Measurements from ENCODE around the gene MYH15.
"Not testable (repeated sequence)": the region's sequence is repeated elsewhere in the genome, so short reads cannot be mapped to it uniquely, and the experiment has no call there.

Gene MYH15

DNA sequence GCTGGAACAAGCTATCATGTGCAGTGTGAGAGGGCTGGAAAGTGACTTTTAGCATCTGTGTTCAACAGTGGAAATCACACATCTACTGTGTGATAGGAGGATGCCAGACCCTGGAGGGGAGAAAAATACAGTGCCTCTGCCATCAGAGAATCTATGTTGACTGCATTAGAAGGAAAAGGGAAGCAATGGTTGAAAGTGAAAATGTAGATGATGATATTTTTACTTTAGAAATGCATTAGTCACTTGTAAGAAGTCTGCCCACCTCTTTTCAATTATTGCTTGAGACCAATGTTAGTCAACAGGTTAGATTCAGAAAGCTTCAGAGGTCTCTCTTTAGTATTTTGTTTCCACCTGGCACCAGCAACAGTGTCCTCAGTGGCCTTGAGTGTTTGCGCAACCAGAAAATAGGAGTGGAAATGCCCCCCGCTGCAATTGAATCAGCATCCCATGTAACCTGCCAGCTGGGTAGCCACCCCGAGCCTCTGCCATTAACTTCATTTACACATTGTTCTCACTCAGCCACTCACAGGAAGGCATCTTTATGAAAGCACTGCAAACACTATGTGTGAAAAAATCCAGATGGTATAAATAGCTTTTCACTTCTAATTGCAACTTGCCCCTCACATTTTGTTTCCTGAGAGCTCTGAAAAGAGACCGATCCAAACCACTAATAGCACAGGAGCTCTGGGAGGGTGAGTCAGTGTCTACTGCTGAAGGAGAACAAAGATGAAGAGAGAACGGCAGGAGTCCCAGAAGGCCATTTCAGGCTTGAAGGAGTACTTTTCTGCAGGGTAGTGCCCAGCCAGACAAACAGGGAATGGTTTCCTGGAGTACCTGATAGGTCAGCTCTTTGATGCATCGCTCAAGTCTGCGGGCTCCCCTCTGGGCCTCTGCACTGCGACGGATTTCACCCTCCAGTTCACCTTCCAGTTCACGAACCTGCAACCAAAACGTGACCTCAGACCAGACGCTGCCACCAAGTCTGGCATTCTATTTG lies 122.0 kb downstream of the MYH15 start:
- DNase-seq (ENCODE audit: low spot score) = no peak

DNA sequence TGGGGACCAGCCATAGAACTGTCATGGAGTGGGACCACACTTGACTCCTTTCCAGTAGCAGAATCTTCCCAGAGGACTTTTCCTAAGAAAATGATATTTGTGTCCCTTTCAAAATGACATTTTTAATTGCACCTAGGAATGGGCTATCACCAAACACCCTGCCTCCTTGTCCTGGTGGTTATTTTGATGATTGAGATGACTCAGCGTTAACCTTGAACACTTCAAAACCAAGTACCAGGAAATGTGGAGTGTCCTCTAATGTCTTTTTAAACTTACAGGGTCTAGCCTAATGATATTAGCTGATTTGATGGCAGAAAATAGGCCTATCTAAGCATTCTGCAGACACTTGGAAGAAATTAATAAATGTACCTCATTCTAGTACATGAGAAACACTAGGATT lies 123.3 kb downstream of the MYH15 start:
- no peak for DNase-seq (ENCODE audit: low spot score)

DNA sequence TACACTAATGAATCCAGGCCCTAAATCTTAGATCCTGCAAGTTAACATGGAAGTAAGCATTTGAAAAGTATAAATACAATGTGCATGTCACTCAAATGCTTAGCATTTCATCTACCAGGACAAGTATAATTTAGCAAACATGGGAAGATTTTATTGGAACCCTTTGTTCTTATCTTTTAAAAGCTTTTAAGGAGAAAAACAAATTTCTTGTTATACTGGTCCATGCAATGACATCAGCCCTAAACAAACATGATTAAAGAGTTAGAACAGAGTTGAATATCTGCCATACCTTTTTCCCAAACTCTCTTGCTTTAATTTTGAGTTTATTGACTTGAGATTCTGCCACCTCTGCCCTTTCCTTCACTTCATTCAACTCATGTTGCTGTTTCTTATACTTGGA lies 127.1 kb downstream of the MYH15 start:
- no peak for DNase-seq (ENCODE audit: low spot score)

DNA sequence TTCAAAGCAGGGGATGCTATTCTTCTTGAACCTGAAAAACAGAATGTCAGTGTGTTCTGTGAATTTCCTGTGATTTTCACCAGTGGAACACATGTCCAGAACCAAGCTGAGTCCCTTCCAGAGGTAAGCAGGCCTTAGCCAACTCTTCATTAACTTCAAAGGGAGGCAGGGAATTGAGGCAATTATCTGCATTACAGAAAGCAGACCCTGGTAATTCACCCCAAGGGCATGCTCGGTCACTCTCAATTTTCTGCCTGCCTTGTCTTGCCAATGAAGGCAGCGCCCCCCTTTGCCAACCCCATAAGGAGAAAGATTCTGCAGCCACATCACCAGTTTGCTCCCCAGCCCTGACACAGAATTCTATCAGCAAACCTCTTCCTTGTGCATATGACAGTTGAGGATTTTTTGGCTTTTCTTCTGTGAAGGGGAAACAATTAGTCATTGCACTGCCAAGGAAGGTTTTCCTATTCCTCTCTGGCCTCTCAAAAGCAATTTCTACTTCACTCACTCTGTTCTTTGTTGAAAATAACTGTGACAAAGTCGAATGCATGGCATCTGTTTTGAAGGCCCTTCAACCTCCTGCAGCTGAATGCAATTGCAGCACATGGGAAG lies 128.8 kb downstream of the MYH15 start:
- DNase-seq (ENCODE audit: low spot score) = no peak

DNA sequence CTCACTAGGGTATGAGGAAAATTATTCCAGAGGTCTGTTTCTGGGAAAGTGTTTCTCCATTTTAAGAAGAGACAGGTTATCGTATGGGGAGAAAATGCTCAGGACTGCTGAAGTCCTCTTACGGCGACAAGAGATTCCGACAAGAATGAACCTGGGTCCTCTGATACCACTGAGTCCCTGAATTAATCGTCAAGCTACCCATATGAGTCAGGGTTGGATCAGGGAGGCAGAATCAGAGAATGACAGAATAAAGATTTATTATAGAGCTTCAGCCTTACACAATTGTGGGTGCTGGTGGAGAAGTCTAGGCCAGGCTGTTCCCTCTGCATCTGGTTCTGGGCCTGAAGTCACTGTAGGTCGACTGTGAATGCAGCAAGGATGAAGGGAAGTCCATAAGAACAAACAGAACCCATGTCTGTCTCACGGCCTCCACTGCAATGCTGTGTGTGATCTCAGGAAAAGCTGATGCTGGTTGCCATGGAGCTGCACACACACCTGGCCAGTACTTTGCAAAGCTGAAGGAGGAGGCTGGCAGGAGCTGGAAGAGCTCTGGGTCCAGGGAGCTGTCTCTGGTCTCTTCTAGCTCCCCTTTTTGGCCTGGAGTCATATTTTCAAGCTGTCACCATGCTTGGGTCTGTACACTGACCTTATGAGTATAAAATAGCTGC lies 130.1 kb downstream of the MYH15 start:
- DNase-seq (ENCODE audit: low spot score) = no peak

DNA sequence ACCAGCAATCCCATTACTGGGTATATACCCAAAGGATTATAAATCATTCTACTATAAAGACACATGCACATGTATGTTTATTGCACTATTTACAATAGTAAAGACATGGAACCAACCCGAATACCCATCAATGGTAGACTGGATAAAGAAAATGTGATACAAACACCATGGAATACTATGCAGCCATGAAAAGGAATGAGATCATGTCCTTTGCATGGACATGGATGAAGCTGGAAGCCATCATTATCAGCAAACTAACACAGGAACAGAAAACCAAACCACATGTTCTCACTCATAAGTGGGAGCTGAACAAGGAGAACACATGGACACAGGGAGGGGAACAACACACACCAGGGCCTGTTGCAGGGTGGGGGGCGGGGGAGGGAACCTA lies 131.4 kb downstream of the MYH15 start:
- DNase-seq (ENCODE audit: low spot score) = not testable (repeated sequence)

DNA sequence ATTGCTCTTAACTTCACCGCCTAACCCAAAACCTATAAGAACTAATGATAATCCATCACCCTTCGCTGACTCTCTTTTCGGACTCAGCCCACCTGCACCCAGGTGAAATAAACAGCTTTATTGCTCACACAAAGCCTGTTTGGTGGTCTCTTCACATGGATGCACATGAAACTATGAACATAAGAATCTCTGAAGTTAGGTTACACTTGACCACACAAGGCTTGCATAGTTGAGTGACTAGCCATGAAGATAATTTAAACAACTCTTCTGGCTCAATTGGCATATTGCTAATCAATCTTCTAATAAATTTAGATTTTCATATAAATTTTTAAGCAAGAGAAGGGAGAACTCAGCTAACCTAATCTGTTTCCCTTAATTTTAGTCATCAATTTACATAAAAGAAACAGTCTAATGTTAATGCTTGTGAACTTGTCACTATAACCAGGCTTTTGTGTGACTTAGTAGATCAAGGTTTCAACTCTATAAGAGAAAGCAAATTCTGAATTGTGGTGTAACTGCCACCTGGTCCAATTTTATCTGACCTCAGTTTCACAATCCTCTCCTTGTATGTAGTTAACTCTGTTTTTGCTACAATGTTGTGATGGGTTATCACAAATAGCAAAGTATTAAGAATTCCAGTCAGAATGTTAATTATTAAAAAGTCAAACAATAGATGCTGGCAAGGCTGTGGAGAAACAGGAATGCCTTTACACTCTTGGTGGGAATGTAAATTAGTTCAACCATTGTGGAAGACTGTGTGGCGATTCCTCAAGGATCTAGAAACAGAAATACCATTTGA lies 132.0 kb downstream of the MYH15 start:
- DNase-seq (ENCODE audit: low spot score) = no peak

DNA sequence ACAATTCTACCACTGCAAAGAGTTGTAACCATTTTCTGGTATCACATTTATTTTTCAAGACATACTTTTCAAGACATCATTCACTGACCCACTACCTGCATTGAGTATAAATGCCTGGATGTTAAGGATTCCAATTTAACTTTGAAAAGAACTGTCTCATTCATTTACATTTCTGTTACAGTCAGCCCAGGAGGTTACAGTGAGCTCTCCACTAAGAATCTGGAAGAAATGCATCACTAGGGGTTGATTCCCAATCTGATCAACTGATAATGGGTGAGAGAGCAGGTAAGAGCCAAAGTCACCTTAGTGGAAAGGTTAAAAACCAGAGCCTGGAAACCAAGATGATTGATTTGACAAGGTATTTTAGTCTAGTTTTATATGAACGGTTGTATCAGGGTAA lies 133.0 kb downstream of the MYH15 start:
- no peak for DNase-seq (ENCODE audit: low spot score)

DNA sequence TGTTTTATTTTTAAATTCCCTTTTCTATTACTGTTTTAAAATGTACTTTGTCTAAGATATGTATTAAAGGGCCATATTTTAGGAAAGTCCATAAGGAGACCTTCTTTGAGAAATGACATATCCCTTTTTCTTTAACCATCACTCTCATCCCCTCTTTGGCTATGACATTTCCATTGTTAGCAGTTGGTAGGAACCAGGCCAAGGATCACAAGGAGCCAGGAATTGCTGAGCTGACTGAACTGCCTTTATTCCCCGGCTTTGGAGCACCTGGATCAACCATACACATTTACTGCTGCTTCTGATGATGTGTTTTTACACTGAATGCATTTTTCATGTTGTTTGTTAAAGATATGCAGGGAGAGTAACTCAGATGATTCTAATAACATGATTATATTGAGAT lies 134.4 kb downstream of the MYH15 start:
- DNase-seq (ENCODE audit: low spot score) = no peak

DNA sequence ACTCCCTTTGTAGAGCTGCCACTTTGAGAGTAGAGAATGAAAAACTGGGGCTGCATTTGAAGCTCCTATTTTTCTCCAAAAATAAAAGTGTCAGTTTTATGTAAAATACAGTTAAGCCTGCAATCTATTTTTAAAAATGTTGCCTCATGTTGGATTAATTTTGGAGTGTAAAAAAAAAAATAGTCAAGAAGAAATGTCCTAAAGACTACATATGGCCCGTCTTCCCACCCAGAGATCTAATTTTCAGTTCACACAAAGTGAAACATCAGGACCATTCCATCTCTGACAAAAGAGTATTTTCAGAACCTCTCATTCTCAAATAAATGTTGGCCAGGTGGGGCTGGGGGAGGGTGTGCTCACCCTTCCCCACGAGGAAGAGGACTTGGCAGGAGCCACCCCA lies 151.4 kb downstream of the MYH15 start:
- no peak for DNase-seq (ENCODE audit: low spot score)

DNA sequence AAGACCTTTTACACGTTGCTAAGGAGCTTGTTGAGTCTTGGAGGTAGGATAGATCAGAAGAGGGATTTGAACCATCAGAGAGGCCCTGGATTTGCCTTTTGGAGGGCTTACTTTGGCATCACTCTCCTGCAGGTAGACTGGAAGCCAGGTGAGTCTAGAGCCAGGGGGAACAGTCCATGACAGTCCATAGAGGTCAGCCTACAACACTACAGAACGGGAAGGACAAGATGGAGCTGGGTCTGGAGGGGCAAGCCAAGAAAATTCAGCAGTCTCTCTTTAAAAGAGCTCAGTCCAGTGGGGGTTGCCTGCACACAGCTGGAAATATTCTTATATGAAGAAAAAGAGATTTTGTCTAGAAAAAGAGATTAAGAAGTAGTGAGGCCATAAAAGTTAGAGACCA lies 153.4 kb downstream of the MYH15 start:
- DNase-seq (ENCODE audit: low spot score) = no peak

DNA sequence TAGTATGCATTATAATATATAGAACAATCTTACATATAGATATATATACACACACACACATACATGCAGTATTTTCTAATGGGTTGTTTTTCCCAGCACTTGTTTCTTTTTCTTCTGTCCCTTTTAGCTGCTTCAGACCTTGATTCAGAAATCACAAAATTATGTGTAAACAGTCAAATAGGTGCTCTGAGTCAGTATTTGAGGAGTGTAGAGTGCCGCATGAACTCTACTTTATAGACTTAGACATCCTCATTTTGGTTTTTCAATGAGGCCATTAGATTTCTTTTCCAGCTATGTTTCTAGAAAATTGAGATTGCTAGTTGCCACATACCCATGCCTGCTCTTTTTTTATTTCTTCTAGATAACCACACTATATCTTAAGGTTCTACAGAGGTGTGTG lies 155.8 kb downstream of the MYH15 start:
- DNase-seq (ENCODE audit: low spot score) = no peak

DNA sequence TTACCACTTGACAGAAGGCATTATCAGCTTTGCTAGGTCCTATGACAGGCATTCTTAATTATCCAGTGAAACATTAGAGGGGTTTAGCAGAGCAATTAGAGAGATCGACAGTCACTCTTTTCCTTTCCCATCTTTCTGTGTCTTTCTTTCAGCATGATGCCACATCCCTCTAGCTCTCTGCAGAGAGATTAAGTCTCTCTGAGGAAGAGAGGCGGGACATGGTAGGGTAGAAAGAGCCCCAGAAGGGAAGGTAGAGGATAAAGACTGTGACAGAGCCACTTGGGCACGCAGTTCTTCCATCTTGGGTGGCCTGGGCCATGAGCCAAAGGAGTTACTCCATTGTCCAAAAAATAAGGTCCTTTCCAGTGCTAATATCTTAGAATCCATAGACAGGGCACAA lies 158.2 kb downstream of the MYH15 start:
- no peak for DNase-seq (ENCODE audit: low spot score)

DNA sequence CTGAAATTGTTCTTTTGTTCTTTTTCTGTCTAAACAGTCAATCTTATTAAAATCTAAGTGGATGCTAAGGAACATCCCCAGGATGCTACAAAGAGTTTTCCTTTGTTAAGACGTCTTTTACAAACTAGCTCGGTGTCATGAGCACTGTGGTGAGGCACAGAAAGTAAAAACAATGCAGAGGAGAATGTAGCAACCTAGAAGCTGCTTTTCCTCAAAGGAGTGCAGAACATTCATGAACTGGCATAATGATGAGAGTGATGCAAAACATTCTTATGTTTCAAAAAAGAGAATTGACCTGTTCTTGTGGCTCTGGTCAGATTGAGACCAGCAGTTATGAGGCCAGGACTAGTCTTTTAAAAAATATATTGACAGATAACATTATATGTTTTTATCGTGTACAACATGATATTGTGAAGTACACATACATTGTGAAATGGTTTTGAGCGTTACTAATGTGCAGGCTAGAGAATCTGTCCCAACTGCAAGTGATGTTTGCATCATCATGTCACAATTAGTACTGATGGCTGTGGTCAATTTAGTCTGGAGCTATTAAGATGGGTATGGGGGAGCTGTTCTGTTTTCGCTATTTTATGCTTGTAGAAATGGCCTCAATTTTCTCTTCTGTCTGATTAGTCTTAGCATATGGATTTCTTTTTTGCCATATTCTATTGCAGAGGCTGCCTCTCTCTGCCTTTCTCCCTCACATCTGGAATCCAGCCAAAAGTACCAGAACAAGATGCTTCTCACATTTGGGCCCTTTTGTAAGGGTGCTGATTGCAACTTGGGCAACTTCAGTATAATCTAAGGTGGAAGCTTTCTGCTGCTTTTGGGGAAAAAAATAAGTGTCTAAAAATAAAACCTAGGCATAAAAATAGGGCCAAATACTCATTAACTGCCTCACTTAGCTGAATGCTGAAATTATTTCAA lies 163.8 kb downstream of the MYH15 start:
- no peak for DNase-seq (ENCODE audit: low spot score)

DNA sequence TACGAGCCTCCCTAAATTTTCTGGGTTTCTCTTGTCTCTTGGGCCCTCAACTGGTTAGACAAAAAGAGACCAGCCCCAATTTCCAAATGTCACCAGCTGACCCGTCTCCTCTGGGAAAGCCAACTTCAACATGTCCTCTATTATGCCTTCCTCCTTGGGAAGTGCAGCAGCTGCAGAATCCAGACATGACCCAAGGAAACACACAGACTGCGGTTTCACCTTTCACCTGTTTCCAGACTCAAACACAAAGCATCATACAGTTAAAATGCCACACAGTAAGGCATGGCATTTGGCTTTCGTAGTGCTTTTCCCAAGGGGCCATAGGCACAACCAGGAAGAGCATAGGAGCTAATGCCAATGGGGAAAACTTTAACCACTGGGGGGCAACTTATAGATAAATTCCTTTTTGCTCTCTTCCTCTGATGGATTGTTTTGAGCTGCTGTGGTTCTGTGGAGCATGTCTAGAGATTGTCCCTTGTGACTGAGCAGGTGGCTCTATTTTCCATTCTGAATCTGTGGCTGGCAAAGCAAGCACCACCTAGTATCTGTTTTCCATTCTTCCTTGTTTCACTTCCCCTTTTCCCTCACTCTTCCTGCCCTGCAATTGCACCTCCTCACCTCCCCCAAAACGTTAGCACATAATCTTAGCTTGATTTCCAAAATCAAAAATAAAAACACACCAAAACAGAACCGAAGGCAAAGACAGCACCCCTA lies 164.7 kb downstream of the MYH15 start:
- DNase-seq (ENCODE audit: low spot score) = peak; percentile 20

DNA sequence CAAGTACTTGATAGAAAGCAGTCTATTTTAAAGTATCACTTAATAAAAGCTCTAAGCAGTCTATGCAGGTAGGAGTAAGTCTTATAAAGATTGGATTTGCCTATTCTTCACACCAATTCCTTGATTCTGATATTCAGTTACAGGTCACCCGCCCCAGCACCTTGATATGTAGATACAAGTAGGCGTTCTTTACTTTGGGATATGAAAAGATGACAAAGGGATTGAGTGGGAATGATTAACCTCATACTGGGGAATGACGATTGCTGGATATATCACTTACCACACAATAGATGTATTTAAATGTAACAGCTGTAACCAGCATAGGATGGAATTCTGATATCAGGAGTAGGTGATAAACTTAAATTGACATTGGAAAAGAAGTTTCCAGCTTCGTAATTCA lies 166.9 kb downstream of the MYH15 start:
- DNase-seq (ENCODE audit: low spot score) = no peak

DNA sequence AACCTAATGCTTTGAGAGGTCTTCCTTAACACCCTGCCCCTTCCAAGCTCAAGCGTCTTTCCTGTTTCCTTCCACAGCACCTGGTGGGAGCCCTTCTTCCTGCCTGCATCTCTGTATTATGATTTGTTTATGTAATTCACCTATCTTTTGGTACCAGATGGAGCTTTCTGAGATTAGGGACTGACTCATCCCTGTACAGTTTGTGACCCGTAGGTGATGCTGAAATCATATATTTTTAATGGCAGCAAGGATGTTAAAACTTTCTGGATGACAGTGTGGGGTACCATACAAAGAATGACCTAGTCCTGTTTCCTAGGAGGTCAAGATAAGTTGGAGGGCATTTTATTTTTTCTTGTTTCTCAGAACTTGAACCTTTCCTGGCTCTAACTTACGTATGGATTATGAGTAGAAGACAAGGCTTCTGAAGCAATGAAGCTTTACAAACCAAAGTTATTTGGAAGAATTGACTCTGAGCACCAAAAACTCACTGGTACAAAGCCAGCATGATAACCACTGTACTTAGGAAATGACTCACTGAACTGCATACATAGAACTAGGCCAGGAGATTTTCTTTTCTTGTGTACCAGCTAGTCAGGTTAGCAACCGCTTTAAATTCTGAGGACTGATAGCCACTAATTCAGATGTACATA lies 167.4 kb downstream of the MYH15 start:
- DNase-seq (ENCODE audit: low spot score) = no peak

DNA sequence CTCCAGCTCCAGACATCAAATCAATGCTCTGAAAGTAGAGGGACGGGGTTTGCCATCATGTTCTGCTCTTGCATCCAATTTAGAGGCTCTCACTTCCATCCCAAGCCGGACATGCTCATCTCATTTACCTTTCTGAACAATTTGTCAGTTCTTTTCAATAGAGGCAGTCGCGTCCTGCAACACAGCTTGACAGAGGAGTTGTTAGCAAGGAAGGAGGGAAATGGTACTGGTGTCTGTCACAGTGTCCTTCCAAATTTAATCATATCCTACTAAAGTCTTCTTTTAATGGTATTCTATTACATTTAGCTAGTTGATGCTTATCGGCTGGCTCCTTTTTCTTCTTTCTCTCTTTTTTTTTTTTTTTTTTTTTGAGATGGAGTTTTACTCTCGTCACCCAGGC lies 168.5 kb downstream of the MYH15 start:
- no peak for DNase-seq (ENCODE audit: low spot score)

DNA sequence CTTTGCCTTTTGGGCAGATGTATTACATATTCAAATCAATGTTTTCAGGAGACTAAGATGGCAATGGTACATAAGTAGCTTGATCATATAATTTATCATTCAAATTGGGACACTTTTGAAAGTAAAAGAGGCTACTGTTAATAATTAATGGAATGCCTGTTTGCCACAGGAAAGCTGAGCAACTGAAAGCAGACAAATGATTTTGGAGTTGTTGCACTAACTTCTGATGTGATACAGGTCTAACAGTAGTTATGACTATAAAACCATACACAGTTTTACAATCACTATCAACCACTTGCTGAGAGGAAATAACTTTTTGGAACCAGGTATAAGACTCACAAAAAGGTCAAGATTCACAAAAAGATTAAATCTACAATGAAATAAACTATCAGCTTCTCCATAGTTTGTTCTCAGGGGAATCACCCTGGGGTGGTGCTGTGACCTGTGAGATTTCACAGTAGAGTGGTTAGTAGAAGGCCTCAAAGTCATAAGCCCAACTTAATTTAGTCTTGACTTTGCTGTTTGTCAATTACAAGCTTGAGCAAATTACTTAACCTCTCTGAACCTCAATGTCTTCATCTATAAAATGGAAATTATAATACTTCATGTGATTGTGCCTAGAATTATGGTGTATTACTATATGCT lies 171.4 kb downstream of the MYH15 start:
- no peak for DNase-seq (ENCODE audit: low spot score)

All from SW480 (cell line).